Measurements from ENCODE around the gene PRPF40B.
"Not testable (repeated sequence)": the region's sequence is repeated elsewhere in the genome, so short reads cannot be mapped to it uniquely, and the experiment has no call there.

DNA sequence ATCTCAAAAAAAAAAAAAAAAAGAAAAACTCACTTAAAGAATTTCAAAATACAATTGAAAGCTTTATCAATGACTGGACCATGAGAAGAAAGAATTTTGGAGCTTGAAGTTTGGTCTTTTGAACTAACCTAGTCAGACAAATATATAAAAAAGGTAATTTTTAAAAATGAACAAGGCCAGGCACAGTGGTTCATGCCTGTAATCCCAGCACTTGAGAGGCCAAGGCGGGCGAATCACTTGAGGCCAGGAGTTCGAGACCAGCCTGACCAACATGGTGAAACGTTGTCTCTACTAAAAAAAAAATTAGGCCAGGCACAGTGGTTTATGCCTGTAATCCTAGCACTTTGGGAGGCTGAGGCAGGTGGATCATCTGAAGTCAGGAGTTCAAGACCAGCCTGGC, 12.6 kb upstream of the PRPF40B start:
- TF ChIP-seq, protein P1, sequence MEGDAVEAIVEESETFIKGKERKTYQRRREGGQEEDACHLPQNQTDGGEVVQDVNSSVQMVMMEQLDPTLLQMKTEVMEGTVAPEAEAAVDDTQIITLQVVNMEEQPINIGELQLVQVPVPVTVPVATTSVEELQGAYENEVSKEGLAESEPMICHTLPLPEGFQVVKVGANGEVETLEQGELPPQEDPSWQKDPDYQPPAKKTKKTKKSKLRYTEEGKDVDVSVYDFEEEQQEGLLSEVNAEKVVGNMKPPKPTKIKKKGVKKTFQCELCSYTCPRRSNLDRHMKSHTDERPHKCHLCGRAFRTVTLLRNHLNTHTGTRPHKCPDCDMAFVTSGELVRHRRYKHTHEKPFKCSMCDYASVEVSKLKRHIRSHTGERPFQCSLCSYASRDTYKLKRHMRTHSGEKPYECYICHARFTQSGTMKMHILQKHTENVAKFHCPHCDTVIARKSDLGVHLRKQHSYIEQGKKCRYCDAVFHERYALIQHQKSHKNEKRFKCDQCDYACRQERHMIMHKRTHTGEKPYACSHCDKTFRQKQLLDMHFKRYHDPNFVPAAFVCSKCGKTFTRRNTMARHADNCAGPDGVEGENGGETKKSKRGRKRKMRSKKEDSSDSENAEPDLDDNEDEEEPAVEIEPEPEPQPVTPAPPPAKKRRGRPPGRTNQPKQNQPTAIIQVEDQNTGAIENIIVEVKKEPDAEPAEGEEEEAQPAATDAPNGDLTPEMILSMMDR (IDR thresholded peaks at IDR 0.05), result not testable (repeated sequence)
- not testable (repeated sequence) for TF ChIP-seq POLR2A (IDR thresholded peaks at IDR 0.05)

Measured in right lobe of liver (tissue), 4 donors.